GM12865 (cell line): Measurements from ENCODE around the gene BTBD7.

Source experiments
- DNase-seq: peaks from one replicate; pipeline ENCODE4 v3.0.0; 2010; ENCODE audit warnings: low read depth
- H3K4me3 ChIP-seq: 2 replicates; pipeline ENCODE4 v1.5.1; 2011; ENCODE audit warnings: mild to moderate bottlenecking, low read depth, low read length, control low read depth
- TF ChIP-seq, protein P1 (sequence below): IDR thresholded peaks from 2 replicates; pipeline ENCODE4 v1.5.1; 2011; ENCODE audit warnings: low read length, control low read depth, low read depth, inconsistent platforms; ENCODE audit not compliant: insufficient read depth; ENCODE audit errors: missing control alignments

Gene BTBD7

DNA sequence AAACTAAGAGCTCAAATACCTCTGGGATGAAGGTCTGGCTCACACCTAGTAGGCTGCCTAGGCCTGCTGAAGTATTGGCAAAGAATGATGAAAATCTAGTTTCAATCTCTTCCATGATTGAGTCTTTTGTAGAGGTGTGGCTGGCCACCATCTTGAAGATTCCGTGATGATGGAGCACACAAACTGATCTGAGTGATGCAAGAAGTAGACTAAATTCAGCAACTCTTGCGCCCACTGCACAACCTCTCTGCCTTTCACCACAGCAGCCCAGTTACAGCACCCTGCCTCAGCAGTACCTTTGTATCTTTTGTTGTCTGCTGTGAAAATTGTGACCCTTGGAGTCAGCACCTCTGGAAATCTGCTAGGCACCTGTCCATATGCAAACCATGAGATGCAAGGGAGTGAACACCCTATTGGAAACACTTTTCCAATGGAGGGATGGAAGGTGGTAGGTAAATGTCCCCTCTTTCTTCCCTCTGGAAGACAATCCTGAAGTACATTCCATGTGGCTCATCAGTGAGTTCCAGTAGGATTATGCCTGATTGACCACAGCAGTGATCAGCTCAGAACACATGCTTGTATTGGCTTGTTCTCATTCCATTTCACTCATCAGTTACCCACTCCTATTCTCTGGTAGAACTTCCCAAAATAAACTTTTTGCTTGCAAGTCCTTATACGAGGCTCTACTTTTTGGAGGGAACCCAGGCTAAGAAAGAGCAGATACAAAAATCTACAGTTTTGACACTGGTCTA lies 58.6 kb downstream of the BTBD7 start:
- DNase-seq, result no peak
- TF ChIP-seq, protein P1, sequence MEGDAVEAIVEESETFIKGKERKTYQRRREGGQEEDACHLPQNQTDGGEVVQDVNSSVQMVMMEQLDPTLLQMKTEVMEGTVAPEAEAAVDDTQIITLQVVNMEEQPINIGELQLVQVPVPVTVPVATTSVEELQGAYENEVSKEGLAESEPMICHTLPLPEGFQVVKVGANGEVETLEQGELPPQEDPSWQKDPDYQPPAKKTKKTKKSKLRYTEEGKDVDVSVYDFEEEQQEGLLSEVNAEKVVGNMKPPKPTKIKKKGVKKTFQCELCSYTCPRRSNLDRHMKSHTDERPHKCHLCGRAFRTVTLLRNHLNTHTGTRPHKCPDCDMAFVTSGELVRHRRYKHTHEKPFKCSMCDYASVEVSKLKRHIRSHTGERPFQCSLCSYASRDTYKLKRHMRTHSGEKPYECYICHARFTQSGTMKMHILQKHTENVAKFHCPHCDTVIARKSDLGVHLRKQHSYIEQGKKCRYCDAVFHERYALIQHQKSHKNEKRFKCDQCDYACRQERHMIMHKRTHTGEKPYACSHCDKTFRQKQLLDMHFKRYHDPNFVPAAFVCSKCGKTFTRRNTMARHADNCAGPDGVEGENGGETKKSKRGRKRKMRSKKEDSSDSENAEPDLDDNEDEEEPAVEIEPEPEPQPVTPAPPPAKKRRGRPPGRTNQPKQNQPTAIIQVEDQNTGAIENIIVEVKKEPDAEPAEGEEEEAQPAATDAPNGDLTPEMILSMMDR, result no peak
- no peak overlapping the region for H3K4me3 ChIP-seq

DNA sequence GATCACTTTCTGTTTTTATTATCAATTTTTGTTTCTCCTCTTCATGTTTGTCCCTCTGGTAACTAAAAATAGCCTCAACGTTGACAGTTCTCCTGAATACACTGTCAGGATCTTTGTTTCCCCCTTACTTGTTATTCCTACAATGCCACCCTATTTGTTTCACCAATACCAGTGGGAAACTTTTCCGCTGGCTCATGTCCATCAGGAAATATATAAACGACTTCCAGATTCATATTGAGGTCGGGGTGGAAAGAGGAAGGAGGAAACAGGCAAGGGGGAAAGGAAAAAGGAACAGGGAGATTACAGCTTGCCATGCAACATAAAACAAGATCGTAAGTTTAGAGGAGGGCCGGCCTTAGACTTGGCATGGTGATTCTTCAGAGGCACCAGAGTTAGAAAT lies 61.7 kb downstream of the BTBD7 start:
- TF ChIP-seq, protein P1, result no peak
- H3K4me3 ChIP-seq, result no peak overlapping the region
- no peak for DNase-seq

DNA sequence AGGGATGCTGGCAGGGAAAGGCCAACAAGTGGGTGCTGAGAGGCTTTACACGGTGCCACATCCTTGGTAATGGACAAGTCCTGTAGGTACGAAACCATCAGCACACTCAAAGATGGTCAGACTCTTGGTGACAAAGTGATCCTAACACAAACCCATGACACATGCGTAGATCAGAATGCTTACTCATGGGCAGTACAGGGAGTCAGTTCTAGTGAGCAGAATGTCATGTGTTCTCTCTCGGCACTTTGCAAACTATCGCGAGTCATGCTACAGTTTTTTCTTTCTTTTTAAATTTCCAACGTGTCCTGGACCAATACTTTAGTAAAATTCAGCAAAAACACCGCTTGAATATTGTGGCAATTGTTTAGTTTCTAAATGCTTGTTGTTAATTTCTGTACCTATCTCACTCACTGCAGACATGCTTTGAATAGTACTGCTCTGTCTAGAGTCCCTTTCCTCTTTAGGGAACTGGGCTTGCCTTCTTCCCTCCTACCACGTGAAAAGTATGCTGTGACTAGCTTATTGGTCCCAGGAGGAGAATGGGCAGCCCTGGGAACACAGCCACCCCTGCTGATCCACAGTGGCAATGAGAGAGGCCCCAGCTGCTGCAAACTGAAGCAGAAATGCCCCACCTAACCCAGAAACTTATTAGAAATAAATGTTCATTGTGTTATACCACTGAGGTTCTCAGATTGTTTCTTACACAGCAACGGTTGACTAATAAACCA lies 63.3 kb downstream of the BTBD7 start:
- TF ChIP-seq, protein P1, result no peak
- H3K4me3 ChIP-seq, result no peak overlapping the region
- DNase-seq, result no peak

DNA sequence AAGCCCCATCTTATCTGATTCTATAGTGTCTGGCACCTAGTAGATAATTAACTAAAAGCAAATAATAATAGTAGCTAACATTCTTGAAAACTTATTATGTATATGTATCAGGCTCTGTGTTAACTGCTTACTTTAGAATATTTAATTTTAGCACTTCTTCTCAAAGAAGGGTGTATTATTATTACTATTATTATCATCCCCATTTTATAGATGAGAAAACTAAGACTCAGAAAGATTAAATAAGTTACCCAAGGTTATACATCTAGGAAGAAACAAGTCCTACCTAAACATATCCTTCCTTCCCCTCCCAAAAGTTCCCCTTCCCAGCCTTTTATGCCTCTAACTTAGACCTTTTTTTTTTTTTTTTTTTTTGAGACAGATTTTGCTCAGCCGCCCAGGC lies 64.4 kb downstream of the BTBD7 start:
- TF ChIP-seq, protein P1, result no peak
- no peak overlapping the region for H3K4me3 ChIP-seq
- DNase-seq, result no peak

DNA sequence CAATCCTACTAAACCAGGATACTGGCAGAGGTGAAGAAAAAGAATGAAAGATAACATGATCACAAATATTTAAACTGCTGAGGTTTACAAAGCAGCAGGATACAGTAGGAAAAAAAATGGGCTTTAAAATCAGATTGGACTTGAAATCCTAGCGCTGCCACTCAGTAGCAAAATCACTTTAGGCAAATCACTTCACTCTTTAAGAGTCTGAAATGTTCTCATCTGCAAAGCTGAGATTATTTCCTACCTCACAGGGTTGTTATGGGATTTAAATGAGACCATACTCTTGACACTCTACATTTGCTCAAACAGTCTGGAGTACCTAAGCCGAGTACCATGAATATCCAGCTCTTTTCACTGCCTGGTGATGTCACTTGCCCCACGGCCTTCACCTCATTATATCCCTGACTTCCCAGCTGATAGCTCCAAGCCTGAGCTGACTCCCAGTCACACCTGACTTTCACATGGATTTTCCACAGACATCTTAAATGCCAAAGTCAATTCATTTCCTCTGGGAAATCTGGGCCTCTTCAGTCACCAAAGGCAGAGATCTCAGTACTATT lies 65.6 kb downstream of the BTBD7 start:
- TF ChIP-seq, protein P1, result no peak
- H3K4me3 ChIP-seq, result no peak overlapping the region
- no peak for DNase-seq

DNA sequence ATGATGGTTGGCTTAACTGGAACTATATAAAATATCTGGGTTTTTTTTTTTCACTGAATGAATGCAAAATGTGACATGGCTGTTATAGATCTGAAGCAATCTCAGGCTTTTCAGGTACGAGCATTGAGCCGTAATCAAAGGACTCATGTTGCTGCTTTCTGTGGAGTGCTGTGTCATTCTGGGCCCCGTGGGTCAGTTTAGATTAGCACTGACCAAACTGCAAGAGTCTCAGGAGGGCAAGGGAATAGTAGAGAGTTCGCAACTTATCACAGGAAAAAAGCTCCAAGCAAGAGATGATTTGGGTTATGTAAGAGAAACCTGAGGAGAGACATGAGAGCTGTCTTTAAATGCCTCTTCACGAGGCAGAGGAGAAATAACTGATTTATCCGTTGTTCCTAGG lies 66.7 kb downstream of the BTBD7 start:
- H3K4me3 ChIP-seq, result no peak overlapping the region
- TF ChIP-seq, protein P1, result no peak
- no peak for DNase-seq
